ENCODE results near the gene BAHCC1.

The BAHCC1 gene

DNA sequence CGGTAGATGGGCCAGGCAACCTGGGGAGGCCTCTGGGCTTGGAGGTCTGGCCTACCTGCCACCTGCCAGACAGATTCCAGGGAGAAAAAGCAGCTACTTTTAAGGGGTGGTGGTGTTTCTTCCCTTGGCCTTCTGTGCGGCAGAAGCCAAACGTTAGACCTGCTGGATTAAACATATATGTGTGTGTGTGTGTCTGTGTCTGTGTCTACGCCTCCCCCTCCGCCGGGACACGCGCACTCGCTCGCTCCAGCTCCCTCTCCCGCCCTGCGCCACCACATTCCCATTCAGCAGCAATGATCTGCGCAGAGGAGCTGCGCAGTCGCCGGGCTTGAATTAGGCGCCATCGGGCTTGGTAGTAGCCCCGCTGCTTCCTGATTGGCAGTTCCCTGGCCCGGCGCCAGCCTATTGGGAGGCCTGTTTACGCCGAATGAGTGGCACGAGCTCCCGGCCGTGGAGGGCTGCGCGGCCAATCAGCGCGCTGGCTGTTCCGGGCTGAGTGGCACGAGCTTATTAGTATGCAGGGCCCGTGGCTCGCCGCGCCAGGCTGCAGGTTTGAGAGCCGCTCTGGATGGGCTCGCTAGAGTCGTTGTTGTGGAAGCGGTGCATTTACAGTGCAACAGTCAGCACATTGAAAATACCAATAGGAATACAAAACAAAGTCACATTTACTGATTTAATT, at the start of gene BAHCC1:
Gene BAHCC1 (plus strand): TSS at position 537 of the 679 bp plus-strand sequence. CDS start 4,283 bp downstream, outside the sequence.
- ATAC-seq: peak; percentile 82
- TF ChIP-seq, protein P1, sequence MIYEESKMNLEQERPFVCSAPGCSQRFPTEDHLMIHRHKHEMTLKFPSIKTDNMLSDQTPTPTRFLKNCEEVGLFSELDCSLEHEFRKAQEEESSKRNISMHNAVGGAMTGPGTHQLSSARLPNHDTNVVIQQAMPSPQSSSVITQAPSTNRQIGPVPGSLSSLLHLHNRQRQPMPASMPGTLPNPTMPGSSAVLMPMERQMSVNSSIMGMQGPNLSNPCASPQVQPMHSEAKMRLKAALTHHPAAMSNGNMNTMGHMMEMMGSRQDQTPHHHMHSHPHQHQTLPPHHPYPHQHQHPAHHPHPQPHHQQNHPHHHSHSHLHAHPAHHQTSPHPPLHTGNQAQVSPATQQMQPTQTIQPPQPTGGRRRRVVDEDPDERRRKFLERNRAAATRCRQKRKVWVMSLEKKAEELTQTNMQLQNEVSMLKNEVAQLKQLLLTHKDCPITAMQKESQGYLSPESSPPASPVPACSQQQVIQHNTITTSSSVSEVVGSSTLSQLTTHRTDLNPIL (CRISPR knock-in tag; IDR thresholded peaks at IDR 0.05; ENCODE audit: low read depth): no peak
- TF ChIP-seq, protein P2, sequence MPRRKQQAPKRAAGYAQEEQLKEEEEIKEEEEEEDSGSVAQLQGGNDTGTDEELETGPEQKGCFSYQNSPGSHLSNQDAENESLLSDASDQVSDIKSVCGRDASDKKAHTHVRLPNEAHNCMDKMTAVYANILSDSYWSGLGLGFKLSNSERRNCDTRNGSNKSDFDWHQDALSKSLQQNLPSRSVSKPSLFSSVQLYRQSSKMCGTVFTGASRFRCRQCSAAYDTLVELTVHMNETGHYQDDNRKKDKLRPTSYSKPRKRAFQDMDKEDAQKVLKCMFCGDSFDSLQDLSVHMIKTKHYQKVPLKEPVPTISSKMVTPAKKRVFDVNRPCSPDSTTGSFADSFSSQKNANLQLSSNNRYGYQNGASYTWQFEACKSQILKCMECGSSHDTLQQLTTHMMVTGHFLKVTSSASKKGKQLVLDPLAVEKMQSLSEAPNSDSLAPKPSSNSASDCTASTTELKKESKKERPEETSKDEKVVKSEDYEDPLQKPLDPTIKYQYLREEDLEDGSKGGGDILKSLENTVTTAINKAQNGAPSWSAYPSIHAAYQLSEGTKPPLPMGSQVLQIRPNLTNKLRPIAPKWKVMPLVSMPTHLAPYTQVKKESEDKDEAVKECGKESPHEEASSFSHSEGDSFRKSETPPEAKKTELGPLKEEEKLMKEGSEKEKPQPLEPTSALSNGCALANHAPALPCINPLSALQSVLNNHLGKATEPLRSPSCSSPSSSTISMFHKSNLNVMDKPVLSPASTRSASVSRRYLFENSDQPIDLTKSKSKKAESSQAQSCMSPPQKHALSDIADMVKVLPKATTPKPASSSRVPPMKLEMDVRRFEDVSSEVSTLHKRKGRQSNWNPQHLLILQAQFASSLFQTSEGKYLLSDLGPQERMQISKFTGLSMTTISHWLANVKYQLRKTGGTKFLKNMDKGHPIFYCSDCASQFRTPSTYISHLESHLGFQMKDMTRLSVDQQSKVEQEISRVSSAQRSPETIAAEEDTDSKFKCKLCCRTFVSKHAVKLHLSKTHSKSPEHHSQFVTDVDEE (CRISPR knock-in tag; IDR thresholded peaks at IDR 0.05): peak; percentile 27; the same call in 1 of the 2 replicates

DNA sequence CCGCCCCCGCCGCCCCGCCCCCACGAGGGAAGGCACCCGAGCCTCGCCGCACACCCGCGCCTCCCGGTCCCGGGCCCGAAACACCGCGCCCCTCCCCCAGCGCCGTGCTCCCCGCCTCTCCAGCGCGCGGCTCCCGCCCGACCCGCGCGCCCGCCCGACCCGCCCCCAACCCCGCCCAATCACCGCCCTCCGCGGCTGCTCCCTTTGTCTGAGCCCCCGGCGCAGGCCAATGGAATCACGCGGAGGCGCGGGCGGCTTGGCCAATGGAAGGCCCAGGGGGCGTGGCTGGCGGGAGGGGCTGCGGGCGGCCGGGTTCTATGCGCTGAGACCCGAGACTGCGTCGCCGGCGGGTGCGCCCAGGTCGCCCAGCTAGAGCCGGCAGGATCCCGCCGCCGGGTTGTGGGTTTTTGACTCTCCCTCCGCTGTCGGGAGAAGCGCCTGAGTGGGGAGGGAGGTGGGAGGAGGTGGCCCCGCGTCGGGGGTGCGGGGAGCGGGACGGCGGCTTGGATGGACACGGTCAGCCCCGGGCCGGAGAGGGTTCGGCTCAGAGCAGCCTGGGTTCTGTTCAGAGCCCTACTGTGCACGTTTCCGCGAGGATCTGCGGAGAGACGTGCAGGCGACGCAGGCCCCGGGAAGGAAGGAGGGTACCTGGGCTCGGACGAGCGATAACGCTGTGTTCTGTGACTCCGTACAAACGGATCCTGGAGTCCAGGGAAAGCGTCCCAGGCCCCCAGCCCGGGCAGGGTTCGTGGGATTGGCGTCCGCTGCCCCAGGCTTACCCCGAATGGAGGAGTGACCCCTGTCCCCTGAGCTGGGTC, 49.0 kb upstream of the BAHCC1 start:
- peak; percentile 82 for ATAC-seq
- TF ChIP-seq ZNF70 (CRISPR knock-in tag; IDR thresholded peaks at IDR 0.05) (no peak), BACH2 (CRISPR knock-in tag; IDR thresholded peaks at IDR 0.05; ENCODE audit: borderline replicate concordance) (no peak), CSDC2 (CRISPR knock-in tag; IDR thresholded peaks at IDR 0.05) (no peak), ZNF8 (CRISPR knock-in tag; IDR thresholded peaks at IDR 0.05) (no peak), ZNF565 (CRISPR knock-in tag; conservative IDR thresholded peaks at IDR 0.05; ENCODE audit: low read depth) (no peak), RARB (CRISPR knock-in tag; IDR thresholded peaks at IDR 0.05) (no peak), GLIS3 (CRISPR knock-in tag; IDR thresholded peaks at IDR 0.05) (0 out of 2 replicates have a peak, but pooled peaks have one; percentile 67)
- TF ChIP-seq, protein P2 (CRISPR knock-in tag; IDR thresholded peaks at IDR 0.05): peak; percentile 20; the same call in 1 of the 2 replicates

DNA sequence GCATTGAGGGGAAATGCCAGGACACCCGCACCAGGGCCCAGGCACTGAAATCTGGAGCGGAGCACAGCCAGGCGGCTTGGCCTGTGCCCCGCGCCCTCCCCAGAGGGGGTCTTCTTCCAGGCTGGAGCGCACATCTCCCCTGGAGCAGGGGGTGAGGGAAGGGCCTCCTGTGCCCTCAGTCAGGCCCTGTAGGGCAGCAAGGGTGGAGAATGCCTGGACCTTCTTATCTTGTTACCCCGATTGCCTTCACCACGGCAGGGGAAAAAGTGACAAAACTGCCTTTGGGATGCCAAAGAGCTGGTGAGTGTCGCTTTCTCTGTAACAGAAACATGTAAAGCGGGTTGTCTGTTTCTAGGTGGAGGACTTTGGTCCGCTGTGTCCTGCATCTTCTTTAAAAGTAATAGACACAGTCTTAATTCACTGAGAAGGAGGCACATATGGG, 48.3 kb upstream of the BAHCC1 start:
- ATAC-seq: no peak
- TF ChIP-seq ZC3H10 (CRISPR knock-in tag; IDR thresholded peaks at IDR 0.05) (no peak), GLIS3 (CRISPR knock-in tag; IDR thresholded peaks at IDR 0.05) (no peak), CSDC2 (CRISPR knock-in tag; IDR thresholded peaks at IDR 0.05) (no peak), ZNF565 (CRISPR knock-in tag; conservative IDR thresholded peaks at IDR 0.05; ENCODE audit: low read depth) (no peak), ZNF8 (CRISPR knock-in tag; IDR thresholded peaks at IDR 0.05) (no peak), PPARA (CRISPR knock-in tag; IDR thresholded peaks at IDR 0.05; ENCODE audit: borderline replicate concordance) (no peak)
- TF ChIP-seq, protein P1 (CRISPR knock-in tag; IDR thresholded peaks at IDR 0.05; ENCODE audit: low read depth): no peak

DNA sequence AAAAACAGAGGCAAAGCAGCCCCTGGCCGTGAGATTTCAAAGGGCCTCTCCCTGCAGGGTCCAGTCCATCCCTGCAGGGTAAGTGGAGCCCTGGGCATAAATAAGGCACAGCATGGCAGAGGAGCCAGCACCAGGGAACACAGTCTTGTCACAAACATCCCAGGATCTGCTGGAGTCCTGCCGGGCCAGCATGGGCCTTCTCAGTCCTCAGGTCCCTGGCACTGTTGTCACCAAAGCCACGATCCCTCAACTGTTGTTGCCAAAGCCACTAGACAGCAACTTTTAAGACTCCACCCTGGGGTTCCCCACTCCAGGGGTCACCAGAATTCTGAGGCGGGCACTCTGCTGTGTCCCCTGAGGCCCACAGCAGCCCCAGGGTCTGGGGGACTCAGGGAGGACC, 47.8 kb upstream of the BAHCC1 start:
- TF ChIP-seq CSDC2 (CRISPR knock-in tag; IDR thresholded peaks at IDR 0.05) (no peak), ZNF70 (CRISPR knock-in tag; IDR thresholded peaks at IDR 0.05) (no peak), ISL1 (CRISPR knock-in tag; IDR thresholded peaks at IDR 0.05) (no peak), ZFP3 (CRISPR knock-in tag; IDR thresholded peaks at IDR 0.05) (no peak), PPARA (CRISPR knock-in tag; IDR thresholded peaks at IDR 0.05; ENCODE audit: borderline replicate concordance) (no peak), ESRRG (CRISPR knock-in tag; IDR thresholded peaks at IDR 0.05) (no peak), GLIS3 (CRISPR knock-in tag; IDR thresholded peaks at IDR 0.05) (no peak), ZNF8 (CRISPR knock-in tag; IDR thresholded peaks at IDR 0.05) (no peak), ZNF565 (CRISPR knock-in tag; conservative IDR thresholded peaks at IDR 0.05; ENCODE audit: low read depth) (no peak), ARNTL (CRISPR knock-in tag; IDR thresholded peaks at IDR 0.05; ENCODE audit: borderline replicate concordance, low read depth) (no peak), TCF4 (CRISPR knock-in tag; IDR thresholded peaks at IDR 0.05; ENCODE audit: borderline replicate concordance) (no peak), ZFP30 (CRISPR knock-in tag; IDR thresholded peaks at IDR 0.05) (no peak)
- TF ChIP-seq, protein P3, sequence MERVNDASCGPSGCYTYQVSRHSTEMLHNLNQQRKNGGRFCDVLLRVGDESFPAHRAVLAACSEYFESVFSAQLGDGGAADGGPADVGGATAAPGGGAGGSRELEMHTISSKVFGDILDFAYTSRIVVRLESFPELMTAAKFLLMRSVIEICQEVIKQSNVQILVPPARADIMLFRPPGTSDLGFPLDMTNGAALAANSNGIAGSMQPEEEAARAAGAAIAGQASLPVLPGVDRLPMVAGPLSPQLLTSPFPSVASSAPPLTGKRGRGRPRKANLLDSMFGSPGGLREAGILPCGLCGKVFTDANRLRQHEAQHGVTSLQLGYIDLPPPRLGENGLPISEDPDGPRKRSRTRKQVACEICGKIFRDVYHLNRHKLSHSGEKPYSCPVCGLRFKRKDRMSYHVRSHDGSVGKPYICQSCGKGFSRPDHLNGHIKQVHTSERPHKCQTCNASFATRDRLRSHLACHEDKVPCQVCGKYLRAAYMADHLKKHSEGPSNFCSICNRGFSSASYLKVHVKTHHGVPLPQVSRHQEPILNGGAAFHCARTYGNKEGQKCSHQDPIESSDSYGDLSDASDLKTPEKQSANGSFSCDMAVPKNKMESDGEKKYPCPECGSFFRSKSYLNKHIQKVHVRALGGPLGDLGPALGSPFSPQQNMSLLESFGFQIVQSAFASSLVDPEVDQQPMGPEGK (CRISPR knock-in tag; IDR thresholded peaks at IDR 0.05; ENCODE audit: borderline replicate concordance): no peak
- no peak for ATAC-seq

All from SK-N-SH treated with all-trans-retinoic acid at 6 μM for 48 hours (cell line).